ENCODE data around the gene PDGFC.

- TF ChIP-seq CTCF (IDR thresholded peaks at IDR 0.05) (no peak), POLR2AphosphoS5 (IDR thresholded peaks at IDR 0.05) (no peak), POLR2A (IDR thresholded peaks at IDR 0.05) (no peak)
Measured at GRCh38 chr4:156953951-156954350, 17.6 kb downstream of the PDGFC start.

Data from gastroesophageal sphincter (tissue), 3 donors.